Measurements from ENCODE around the gene ZBED1.

DNA sequence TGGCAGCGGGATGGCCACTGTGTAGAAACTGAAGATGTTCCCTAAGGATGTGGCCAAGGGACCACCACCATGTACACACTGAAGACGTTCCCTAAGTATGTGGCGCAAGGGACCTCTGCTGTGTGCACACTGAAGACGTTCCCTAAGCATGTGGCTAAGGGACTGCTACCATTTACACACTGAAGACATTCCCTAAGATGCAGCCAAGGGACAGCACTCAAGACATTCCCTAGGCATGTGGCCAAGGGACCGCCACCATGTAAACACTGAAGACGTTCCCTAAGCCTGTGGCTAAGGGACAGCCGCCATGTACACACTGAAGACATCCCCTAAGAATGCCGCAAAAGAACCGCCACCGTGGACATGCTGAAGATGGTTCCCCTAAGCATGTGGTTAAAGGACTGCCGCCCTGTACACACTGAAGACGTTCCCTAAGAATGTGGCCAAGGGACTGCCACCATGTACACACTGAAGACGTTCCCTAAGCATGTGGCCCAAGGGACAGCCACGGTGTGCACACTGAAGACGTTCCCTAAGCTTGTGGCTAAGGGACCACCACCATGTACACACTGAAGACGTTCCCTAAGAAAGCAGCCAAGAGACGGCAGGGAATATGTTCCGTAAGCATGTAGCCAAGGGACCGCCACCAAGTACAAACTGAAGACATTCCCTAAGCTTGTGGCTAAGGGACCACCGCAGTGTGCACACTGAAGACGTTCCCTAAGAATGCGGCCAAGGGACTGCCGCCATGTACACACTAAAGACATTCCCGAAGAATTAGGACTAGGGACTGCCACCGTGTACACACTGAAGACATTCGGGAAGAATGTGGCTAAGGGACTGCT is 43.3 kb downstream of the ZBED1 start:
- no peak for TF ChIP-seq EZH2phosphoT487 (IDR thresholded peaks at IDR 0.05; ENCODE audit: borderline replicate concordance, low read length)
- TF ChIP-seq, protein P1, sequence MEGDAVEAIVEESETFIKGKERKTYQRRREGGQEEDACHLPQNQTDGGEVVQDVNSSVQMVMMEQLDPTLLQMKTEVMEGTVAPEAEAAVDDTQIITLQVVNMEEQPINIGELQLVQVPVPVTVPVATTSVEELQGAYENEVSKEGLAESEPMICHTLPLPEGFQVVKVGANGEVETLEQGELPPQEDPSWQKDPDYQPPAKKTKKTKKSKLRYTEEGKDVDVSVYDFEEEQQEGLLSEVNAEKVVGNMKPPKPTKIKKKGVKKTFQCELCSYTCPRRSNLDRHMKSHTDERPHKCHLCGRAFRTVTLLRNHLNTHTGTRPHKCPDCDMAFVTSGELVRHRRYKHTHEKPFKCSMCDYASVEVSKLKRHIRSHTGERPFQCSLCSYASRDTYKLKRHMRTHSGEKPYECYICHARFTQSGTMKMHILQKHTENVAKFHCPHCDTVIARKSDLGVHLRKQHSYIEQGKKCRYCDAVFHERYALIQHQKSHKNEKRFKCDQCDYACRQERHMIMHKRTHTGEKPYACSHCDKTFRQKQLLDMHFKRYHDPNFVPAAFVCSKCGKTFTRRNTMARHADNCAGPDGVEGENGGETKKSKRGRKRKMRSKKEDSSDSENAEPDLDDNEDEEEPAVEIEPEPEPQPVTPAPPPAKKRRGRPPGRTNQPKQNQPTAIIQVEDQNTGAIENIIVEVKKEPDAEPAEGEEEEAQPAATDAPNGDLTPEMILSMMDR (conservative IDR thresholded peaks at IDR 0.05; ENCODE audit: low read depth, low read length): no peak
